Endothelial cell of umbilical vein (primary cell): ENCODE data around the gene PDE1C. TPM values are rescaled to one million over a fixed set of nuclear protein-coding genes. Genes with fewer than 3 reads are reported as not detected.

Experiments used
- BruUV-seq: library from RNA; stranded (reverse); fragments of 400-500 nt; replicated peaks from 2 replicates; lab custom pipeline; 2021; lab: Mats Ljungman, UMichigan
- CTCF ChIA-PET: fragments of 300-600, 350-600 bp; sonication (Branson Sonifier 250); formaldehyde crosslinking; loops from one replicate; lab custom pipeline; 2021; ENCODE audit warnings: antibody characterized with exemption, inconsistent platforms; lab: Charles Lee
- POLR2A ChIA-PET: fragments of 300-600, 350-600 bp; sonication (Branson Sonifier 250); formaldehyde crosslinking; loops from one replicate; lab custom pipeline; 2021; ENCODE audit warnings: antibody characterized with exemption, inconsistent platforms; lab: Charles Lee
- DNase-seq: peaks from one replicate; pipeline ENCODE4 v3.0.0-alpha.2; 2011; ENCODE audit warnings: low read depth, low spot score
- FAIRE-seq: peaks from 2 replicates; lab custom pipeline; 2011; peaks lifted over from hg19 to GRCh38; lab: Jason Lieb, UNC
- H2AFZ ChIP-seq: 2 replicates; pipeline ENCODE4 v1.6.0; 2012; ENCODE audit warnings: low read depth, low read length, control low read depth, inconsistent platforms
- H3K27ac ChIP-seq: 2 replicates; pipeline ENCODE4 v1.5.1; 2011; ENCODE audit warnings: low read depth, mild to moderate bottlenecking, control low read depth, low read length, moderate library complexity; ENCODE audit not compliant: insufficient read depth
- H3K27me3 ChIP-seq, 2 experiments: 2 replicates each; pipeline versions ENCODE4 v1.6.0 to v1.6.1; 2011; ENCODE audit warnings: low read length in 2 of 2, mixed read lengths in 1 of 2; ENCODE audit not compliant: control insufficient read depth in 2 of 2, insufficient read depth in 2 of 2
- H3K36me3 ChIP-seq, 2 experiments: 2 replicates in 1 of 2; 3 replicates in 1 of 2; pipeline ENCODE4 v1.5.1; 2011; ENCODE audit warnings: low read length in 2 of 2, mild to moderate bottlenecking in 1 of 2, moderate library complexity in 1 of 2; ENCODE audit not compliant: control insufficient read depth in 2 of 2, insufficient read depth in 2 of 2; ENCODE audit errors: extremely low read depth in 1 of 2
- H3K4me1 ChIP-seq: 3 replicates; pipeline ENCODE4 v1.5.1; 2011; ENCODE audit warnings: mild to moderate bottlenecking, low read length; ENCODE audit not compliant: control insufficient read depth, insufficient read depth; ENCODE audit errors: extremely low read depth
- H3K4me2 ChIP-seq: 2 replicates; pipeline ENCODE4 v1.6.1; 2011; ENCODE audit warnings: low read length, control low read depth, mixed read lengths; ENCODE audit not compliant: insufficient read depth
- H3K4me3 ChIP-seq, 3 experiments: fragments of 200-600 bp in 1 of 3; sonication (generic), shearing (Covaris generic) in 1 of 3; replicated peaks in 1 of 3; 2 replicates each; pipeline ENCODE4 v1.5.1; 2011 to 2016; ENCODE audit warnings: control low read depth in 3 of 3, low read length in 3 of 3, mild to moderate bottlenecking in 2 of 3, inconsistent platforms in 1 of 3, low read depth in 1 of 3, moderate library complexity in 1 of 3; ENCODE audit not compliant: insufficient read depth in 1 of 3
- H3K79me2 ChIP-seq: 2 replicates; pipeline ENCODE4 v1.6.0; 2012; ENCODE audit warnings: low read length, inconsistent platforms; ENCODE audit not compliant: control insufficient read depth, insufficient read depth
- H3K9ac ChIP-seq: replicated peaks from 2 replicates; pipeline ENCODE3; 2011; ENCODE audit warnings: low read length, control low read depth; ENCODE audit not compliant: insufficient read depth; ENCODE audit errors: extremely low read depth
- H3K9me1 ChIP-seq: replicated peaks from 3 replicates; pipeline ENCODE4 v1.6.0; 2011; ENCODE audit warnings: mild to moderate bottlenecking, low read length; ENCODE audit not compliant: control insufficient read depth, insufficient read depth; ENCODE audit errors: extremely low read depth
- H3K9me3 ChIP-seq: replicated peaks from 2 replicates; pipeline ENCODE4 v1.5.1; 2012; ENCODE audit warnings: low read length, inconsistent platforms; ENCODE audit not compliant: control insufficient read depth, insufficient read depth
- H4K20me1 ChIP-seq: replicated peaks from 2 replicates; pipeline ENCODE3; 2011; ENCODE audit warnings: mild to moderate bottlenecking, low read length; ENCODE audit not compliant: control insufficient read depth, insufficient read depth; ENCODE audit errors: extremely low read depth
- EZH2 ChIP-seq: IDR thresholded peaks from 2 replicates; pipeline ENCODE4 v1.6.1; 2012; ENCODE audit warnings: borderline replicate concordance, low read depth, mild to moderate bottlenecking, moderate library complexity, low read length, inconsistent platforms; ENCODE audit not compliant: severe bottlenecking
- FOS ChIP-seq: IDR thresholded peaks from 2 replicates; pipeline ENCODE4 v1.6.1; 2011; ENCODE audit warnings: mild to moderate bottlenecking, low read length, moderate library complexity, borderline replicate concordance; ENCODE audit not compliant: insufficient read depth
- MAX ChIP-seq: IDR thresholded peaks from 2 replicates; pipeline ENCODE4 v1.6.1; 2011; ENCODE audit not compliant: insufficient read depth, insufficient read length
- MYC ChIP-seq: IDR thresholded peaks from one replicate; pipeline ENCODE4 v1.6.1; 2011; ENCODE audit warnings: mild to moderate bottlenecking, low read depth, low read length
- POLR2AphosphoS5 ChIP-seq: IDR thresholded peaks from 2 replicates; pipeline ENCODE4 v1.6.1; 2012; ENCODE audit warnings: low read depth, mild to moderate bottlenecking, control low read depth, low read length, moderate library complexity; ENCODE audit not compliant: insufficient read depth
- dilution Hi-C: fragments of 300-500 bp; cut with MboI; formaldehyde crosslinking; loops from one replicate; pipeline ENCODE4 v1.15.0; 2019; ENCODE audit warnings: low sequenced_read_pairs; ENCODE audit not compliant: extremely low pct_ligation_motif_present
- intact Hi-C: fragments of 100-400 bp; cut with micrococcal nuclease; formaldehyde crosslinking; loops from one replicate; pipeline ENCODE4 v1.10.0; 2022
- polyA plus RNA-seq, 4 experiments: library from polyadenylated mRNA; depleted of rRNA in 3 of 4; stranded (reverse) in 3 of 4; unstranded in 1 of 4; fragments of >200 nt; gene quantifications; 2 replicates each; pipeline versions ENCODE4 v1.2.1 to v1.2.3, GENCODE V29; 2011 to 2012; ENCODE audit warnings: missing spikeins in 1 of 4
- total RNA-seq: library from RNA; stranded (reverse); gene quantifications from 2 replicates; pipeline ENCODE4 v1.2.3, GENCODE V29; 2021

Gene PDE1C
- total and polyA plus RNA-seq, 2 donors (not counting 3 experiments of a cell fraction or from before 2014, with no cell fraction given) = 0.90 to 3.1 TPM

GRCh38 chr7:31805209-31805818 is 264.9 kb downstream of the PDE1C start:
- no peaks in the 10 kb centered on the region for H3K79me2 ChIP-seq
- H3K36me3 ChIP-seq = no peaks in the 10 kb centered on the region
- DNase-seq (no peak), FAIRE-seq (no peak)
- no peak overlapping the region for H3K4me3 ChIP-seq
- ChIA-PET POLR2A (no interaction called here), CTCF (interaction anchor here (1.4 kb wide), 1 partner anchor 9 kb away, joined by 4 read pairs; no protein-coding TSS in a partner anchor)
- no peaks in the 10 kb centered on the region for H3K9me1 ChIP-seq
- TF ChIP-seq MAX (no peak), POLR2AphosphoS5 (no peak)
- H3K4me1 ChIP-seq = no peaks in the 10 kb centered on the region
- intact Hi-C loops (no loop called here), dilution Hi-C loops (no loop called here)
- H3K9me3 ChIP-seq = no peaks in the 10 kb centered on the region
- H4K20me1 ChIP-seq = no peaks in the 10 kb centered on the region
- no TSS peak for BruUV-seq
- H3K4me2 ChIP-seq = no peak overlapping the region
- peak overlapping the region; percentile 7 for H2AFZ ChIP-seq
- H3K27ac ChIP-seq = no peak overlapping the region
- no peaks in the 10 kb centered on the region for H3K27me3 ChIP-seq
- H3K9ac ChIP-seq = no peak overlapping the region

DNA sequence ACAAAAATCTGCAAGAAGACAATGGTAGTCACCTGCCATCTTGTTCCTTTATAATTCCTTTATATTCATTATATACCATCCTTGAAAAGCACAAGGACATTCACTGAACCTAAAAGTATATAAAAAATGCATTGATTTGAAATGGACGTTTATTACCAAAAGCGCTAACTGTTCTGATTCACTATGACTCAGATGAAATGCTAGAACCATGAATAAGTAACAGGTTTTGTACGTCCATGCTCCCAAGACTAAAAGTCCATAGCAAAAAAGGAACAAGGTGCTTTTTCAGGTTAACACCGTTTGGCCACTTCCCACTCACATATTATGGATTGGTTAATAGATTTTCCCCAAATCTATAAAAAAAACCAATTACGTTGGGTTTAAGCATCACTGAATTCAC is 273.8 kb downstream of the PDE1C start:
- ChIA-PET CTCF (no interaction called here), POLR2A (no interaction called here)
- no peaks in the 10 kb centered on the region for H3K79me2 ChIP-seq
- H3K4me1 ChIP-seq = no peaks in the 10 kb centered on the region
- no TSS peak for BruUV-seq
- H3K27me3 ChIP-seq = no peaks in the 10 kb centered on the region
- H3K9me1 ChIP-seq = no peaks in the 10 kb centered on the region
- no peak for TF ChIP-seq FOS
- TF ChIP-seq MYC = no peak
- TF ChIP-seq EZH2 = no peak
- no peak for DNase-seq
- H2AFZ ChIP-seq = no peak overlapping the region
- H3K27ac ChIP-seq = no peak overlapping the region
- FAIRE-seq = no peak
- dilution Hi-C loops = no loop called here
- intact Hi-C loops = no loop called here
- H3K36me3 ChIP-seq = no peaks in the 10 kb centered on the region
- no peaks in the 10 kb centered on the region for H3K9me3 ChIP-seq
- no peak overlapping the region for H3K4me3 ChIP-seq
- H4K20me1 ChIP-seq = no peaks in the 10 kb centered on the region
- no peak overlapping the region for H3K9ac ChIP-seq
- no peak overlapping the region for H3K4me2 ChIP-seq
